ENCODE results near the gene HAUS1.
"Not testable (repeated sequence)": the region's sequence is repeated elsewhere in the genome, so short reads cannot be mapped to it uniquely, and the experiment has no call there.

HAUS1 gene

GRCh38 chr18:46160050-46160798 is 56.0 kb downstream of the HAUS1 start:
- DNase-seq: no peak

DNA sequence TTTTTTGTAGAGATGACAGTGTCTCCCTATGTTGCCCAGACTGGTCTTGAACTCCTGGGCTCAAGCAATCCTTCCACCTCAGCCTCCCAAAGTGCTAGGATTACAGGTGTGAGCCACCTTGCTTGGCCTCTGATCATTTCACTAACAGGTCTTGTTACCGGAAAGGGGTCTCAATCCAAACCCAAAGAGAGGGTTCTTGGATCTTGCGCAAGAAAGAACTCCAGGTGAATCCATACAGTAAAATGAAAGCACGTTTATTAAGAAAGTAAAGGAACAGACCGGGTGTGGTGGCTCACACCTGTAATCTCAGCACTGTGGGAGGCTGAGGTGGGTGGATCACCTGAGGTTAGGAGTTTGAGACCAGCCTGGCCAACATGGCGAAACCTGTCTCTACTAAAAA is 56.7 kb downstream of the HAUS1 start:
- DNase-seq: not testable (repeated sequence)

- no peak for DNase-seq
Observed at GRCh38 chr18:46161703-46162396, 57.7 kb downstream of the HAUS1 start.

GRCh38 chr18:46163091-46163490 is 58.9 kb downstream of the HAUS1 start:
- DNase-seq: no peak

GRCh38 chr18:46163941-46164499 is 59.8 kb downstream of the HAUS1 start:
- no peak for DNase-seq

- not testable (repeated sequence) for DNase-seq
Observed at GRCh38 chr18:46164502-46164901, 60.3 kb downstream of the HAUS1 start.

DNA sequence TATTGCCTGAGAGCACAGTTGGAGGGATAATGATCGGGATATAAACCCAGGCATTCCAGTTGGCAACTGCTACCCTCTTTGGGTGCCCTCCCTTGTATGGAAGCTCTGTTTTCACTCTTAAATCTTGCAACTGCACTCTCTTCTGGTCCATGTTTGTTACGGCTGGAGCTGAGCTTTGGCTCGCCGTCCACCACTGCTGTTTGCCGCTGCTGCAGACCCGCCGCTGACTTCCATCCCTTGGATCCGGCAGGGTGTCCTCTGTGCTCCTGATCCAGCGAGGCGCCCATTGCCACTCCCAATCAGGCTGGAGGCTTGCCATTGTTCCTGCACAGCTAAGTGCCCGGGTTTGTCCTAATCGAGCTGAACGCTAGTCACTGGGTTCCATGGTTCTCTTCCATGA is 60.7 kb downstream of the HAUS1 start:
- no peak for DNase-seq

- no peak for DNase-seq
Observed at GRCh38 chr18:46166261-46166970, 62.2 kb downstream of the HAUS1 start.

- peak; percentile 66 for DNase-seq
Observed at GRCh38 chr18:46167971-46168370, 63.8 kb downstream of the HAUS1 start.

DNA sequence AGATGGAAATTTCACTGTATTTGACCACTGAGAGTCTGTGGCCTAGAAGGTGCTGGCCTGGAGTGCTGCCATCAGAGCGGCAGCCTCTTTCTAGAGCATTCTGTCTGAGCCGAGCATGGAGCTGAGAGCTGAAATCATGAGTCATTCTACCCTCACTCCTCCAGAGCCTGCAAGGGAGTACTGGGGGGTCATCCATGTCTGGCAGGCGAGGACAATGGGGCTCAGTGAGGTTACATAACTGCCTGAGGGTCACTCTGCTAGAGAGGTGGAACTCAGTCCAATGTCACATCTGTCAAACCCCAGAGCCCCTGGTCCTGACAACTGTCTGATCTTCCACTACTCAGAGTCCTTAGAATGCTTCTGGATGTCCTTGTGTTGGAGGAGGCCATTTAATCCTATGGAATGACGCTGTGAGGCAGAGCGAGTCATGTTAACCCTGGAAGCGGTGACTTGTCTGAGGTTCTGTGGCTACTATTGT is 65.3 kb downstream of the HAUS1 start:
- no peak for DNase-seq

DNA sequence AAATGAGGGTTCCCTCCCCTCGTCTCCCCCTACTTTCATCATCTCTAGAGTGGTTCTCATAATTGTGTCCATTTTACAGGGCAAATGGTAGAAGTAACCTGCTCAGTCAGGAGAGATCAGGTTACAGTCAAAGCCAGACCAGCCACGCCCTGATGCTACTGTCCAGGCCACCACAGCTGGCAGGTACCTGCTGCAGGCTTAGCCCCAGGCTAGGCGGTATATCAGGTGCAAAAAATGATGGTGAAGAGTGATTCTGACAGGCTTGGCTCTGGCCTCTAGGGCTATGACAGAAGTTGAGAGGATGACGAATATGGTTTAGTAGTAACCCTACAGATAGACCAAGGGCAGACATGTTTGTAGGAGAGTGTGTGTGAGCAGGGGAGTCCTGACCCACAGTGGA is 67.1 kb downstream of the HAUS1 start:
- peak; percentile 51 for DNase-seq

- DNase-seq: peak; percentile 99
Observed at GRCh38 chr18:46173393-46174341, 69.5 kb downstream of the HAUS1 start.

GRCh38 chr18:46174342-46175041 is 70.3 kb downstream of the HAUS1 start:
- peak; percentile 68 for DNase-seq

GRCh38 chr18:46176001-46176400 is 71.8 kb downstream of the HAUS1 start:
- no peak for DNase-seq
